Fibroblast of peridontal ligament (primary cell): ENCODE data around the gene RALGDS.

Source experiments
- DNase-seq: peaks from one replicate; pipeline ENCODE4 v3.0.0-alpha.2; 2010; ENCODE audit errors: extremely low read depth

The RALGDS gene

DNA sequence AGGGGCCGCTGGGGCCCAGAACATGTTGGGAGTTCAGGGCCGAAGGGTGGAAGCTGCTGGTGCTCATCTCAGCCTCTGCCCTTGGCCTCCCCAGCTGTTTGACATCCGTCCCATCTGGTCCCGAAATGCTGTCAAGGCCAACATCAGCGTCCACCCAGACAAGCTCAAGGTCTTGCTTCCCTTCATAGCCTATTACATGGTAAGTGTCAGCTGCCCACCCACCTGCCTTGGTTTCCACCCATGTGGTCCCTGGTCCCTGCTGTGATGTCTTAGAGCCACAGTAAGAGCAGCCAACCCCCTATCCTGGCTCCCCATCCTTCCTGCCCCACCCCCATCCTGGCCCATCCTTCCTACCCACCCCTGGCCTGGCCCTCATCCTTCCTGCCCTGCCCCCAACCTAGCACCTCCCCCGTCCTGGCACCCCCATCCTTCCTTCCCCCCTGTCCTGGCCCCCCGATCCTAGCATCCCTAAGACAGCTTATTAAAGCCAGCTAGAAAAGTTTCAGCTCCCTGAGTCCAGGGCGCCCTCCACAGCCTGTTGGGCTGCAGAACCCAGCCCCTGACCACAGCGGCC is 69.0 kb downstream of the RALGDS start:
- no peak for DNase-seq

DNA sequence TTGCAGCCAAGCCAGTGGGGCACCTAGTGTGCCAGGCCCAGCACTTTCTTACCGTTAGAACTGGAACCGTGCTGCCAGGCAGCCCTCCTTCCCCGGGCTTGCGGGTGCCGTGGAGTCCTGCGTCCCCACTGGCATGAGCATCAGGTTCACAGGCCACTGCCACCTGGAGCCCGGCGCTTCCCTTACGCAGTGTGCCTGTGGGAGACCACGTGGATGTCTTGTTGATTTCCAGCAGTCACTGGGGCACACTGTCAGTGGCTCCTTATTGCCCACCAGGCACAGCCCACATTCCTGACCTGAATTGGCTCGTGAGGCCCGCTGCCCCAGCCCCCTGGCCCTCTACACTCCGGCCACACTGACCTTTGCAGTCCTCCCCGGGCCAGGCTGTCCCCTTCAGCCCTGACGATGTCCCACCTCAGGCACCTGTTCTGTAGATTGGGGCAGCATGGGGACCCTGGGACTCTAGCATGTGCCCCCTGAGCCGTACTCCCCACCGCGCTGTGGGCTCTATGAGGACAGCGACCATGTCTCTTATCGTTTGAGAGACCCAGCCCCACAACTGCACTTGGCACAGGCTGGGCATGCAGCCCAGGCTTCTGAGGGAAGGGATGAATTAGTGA is 69.6 kb downstream of the RALGDS start:
- DNase-seq, result no peak

DNA sequence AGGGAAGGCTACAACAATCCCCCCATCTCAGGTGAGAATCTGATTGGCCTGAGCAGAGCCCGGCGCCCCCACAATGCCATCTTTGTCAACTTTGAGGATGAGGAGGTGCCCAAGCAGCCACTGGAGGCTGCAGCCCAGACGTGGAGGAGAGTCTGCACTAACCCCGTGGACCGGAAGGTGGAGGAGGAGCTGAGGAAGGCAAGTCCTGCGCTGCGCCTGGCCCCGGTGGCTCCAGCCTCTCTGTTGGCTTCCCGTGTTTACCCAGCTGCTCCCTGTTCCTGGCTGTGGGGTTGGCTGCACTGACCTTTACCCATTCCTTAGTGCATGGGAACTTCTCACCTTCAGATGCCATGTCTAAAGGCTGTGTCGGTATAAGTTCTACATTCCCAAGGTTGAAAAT is 70.3 kb downstream of the RALGDS start:
- DNase-seq, result no peak

DNA sequence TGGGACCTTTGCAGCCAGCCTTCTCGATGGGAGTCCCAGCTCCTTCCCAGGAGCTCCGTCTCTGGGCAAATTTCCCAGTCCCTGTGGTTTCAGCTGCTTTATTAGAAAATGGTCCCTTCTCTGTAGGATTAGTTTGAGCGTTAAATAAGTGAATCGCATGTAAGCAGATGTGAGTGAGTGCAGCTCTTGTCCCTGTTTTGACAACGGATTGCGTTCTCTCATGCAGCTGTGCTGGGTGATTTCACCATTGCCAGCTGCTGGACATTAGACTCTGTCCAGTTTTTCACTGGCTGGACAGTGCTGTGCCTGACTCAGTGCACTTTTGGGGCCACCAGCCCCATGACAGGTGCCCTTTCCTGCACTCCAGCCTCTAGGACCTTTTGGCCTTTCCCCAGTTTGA is 70.9 kb downstream of the RALGDS start:
- no peak for DNase-seq

DNA sequence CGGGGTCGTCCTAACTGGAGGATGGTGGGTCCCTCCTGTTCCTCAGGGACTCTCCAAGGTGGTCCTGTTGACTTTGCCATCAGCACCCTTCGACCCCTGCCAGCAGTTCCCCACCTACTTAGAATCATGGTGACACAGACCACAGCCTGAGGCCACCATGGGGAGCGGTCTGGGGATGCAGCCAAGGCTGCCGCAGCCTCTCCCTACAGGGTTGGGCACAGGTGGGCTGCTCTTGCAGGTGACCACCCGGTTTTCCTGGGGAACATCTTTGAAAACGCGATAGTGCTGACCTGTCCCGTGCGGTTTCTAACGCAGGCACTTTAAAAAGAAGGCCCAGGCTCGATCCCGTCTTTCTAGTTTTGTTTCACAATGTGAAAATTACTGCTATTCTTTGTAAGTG is 72.0 kb downstream of the RALGDS start:
- DNase-seq, result no peak

DNA sequence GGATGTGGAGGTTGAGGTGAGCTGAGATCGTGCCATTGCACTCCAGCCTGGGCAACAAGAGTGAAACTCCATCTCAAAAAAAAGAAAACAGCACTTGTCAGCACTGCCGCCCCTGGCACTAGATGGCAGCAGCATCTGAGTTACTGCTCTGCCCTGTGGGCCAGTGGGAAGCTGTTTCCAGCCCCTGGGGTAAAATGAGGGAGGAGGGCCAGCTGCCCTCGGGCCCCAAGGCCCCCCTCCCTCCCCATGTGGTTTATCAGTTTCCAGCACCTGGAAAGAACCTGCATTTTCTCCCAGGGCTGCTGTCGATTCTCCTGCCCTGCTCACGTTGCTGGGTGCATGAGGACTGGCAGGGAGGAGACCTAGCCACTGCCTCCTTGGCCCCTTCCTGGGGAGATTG is 72.4 kb downstream of the RALGDS start:
- peak; percentile 14 for DNase-seq
